HepG2 (cell line): ENCODE measurements around the gene CPB2. TPM values are rescaled to one million over a fixed set of nuclear protein-coding genes. Genes with fewer than 3 reads are reported as not detected.

Source experiments
- ATAC-seq: fragments of 200-7000 bp; cut with Tn5 transposase; 3 replicates; pipeline ENCODE4 v1.9.1; 2020; ENCODE audit warnings: mild to moderate bottlenecking, moderate library complexity
- BruUV-seq: library from RNA; stranded (reverse); fragments of 400-500 nt; replicated peaks from 2 replicates; lab custom pipeline; 2021; lab: Mats Ljungman, UMichigan
- CTCF ChIA-PET: fragments of 300-600 bp; formaldehyde crosslinking; extraction: SDS; loops from one replicate; lab custom pipeline; 2021; ENCODE audit warnings: low total read pairs, inconsistent platforms, low intra/inter-chr PET ratio; lab: Yijun Ruan, JAX
- POLR2A ChIA-PET: fragments of 350-600 bp; sonication (Branson Sonifier 250); formaldehyde crosslinking; loops from one replicate; lab custom pipeline; 2020; ENCODE audit warnings: antibody characterized with exemption, inconsistent platforms; lab: Yijun Ruan, JAX
- DNase-seq: peaks from one replicate; pipeline ENCODE4 v3.0.0-alpha.2; 2015; ENCODE audit warnings: low spot score
- FAIRE-seq: peaks from 3 replicates; lab custom pipeline; 2011; peaks lifted over from hg19 to GRCh38; lab: Jason Lieb, UNC
- H2AFZ ChIP-seq: one replicate; pipeline ENCODE4 v1.6.1; 2011; ENCODE audit warnings: low read length, inconsistent platforms
- H3K27ac ChIP-seq: fragments of 300-600 bp; 3 replicates; pipeline ENCODE4 v1.8.0; 2011; ENCODE audit warnings: mixed run types, mild to moderate bottlenecking, mixed read lengths, low read length, inconsistent platforms; ENCODE audit not compliant: insufficient read depth; ENCODE audit errors: extremely low read length
- H3K27me3 ChIP-seq, 2 experiments: fragments of 200-600 bp in 1 of 2; 2 replicates in 1 of 2; 3 replicates in 1 of 2; pipeline versions ENCODE4 v1.6.0 to v1.8.0; 2011; ENCODE audit warnings: low read length in 2 of 2, mild to moderate bottlenecking in 2 of 2, moderate library complexity in 2 of 2, inconsistent platforms in 1 of 2; ENCODE audit not compliant: insufficient read depth in 2 of 2, control insufficient read depth in 1 of 2
- H3K36me3 ChIP-seq, 2 experiments: fragments of 200-600 bp in 1 of 2; replicated peaks in 1 of 2; 2 replicates in 1 of 2; 3 replicates in 1 of 2; pipeline versions ENCODE4 v1.5.1 to v1.8.0; 2011; ENCODE audit warnings: low read length in 2 of 2, inconsistent platforms in 1 of 2; ENCODE audit not compliant: insufficient read depth in 2 of 2, control insufficient read depth in 1 of 2
- H3K4me1 ChIP-seq: 2 replicates; pipeline ENCODE4 v1.5.1; 2012; ENCODE audit warnings: low read length, inconsistent platforms; ENCODE audit not compliant: insufficient read depth
- H3K4me2 ChIP-seq: 2 replicates; pipeline ENCODE4 v1.6.0; 2011; ENCODE audit warnings: low read depth, low read length, inconsistent platforms
- H3K4me3 ChIP-seq, 3 experiments: fragments of 200-600 bp in 1 of 3; sonication (generic), shearing (Covaris generic) in 1 of 3; replicated peaks in 1 of 3; 2 replicates each; pipeline ENCODE4 v1.5.1; 2011 to 2016; ENCODE audit warnings: low read length in 3 of 3, inconsistent platforms in 2 of 3, low read depth in 2 of 3, mild to moderate bottlenecking in 2 of 3, control low read depth in 1 of 3, mixed read lengths in 1 of 3; ENCODE audit not compliant: insufficient read depth in 1 of 3
- H3K79me2 ChIP-seq: one replicate; pipeline ENCODE4 v1.6.1; 2011; ENCODE audit warnings: low read length, inconsistent platforms; ENCODE audit not compliant: insufficient read depth
- H3K9ac ChIP-seq: 2 replicates; pipeline ENCODE4 v1.6.0; 2011; ENCODE audit warnings: mild to moderate bottlenecking, low read depth, low read length, inconsistent platforms; ENCODE audit not compliant: insufficient read depth
- H3K9me3 ChIP-seq: 2 replicates; pipeline ENCODE4 v1.5.1; 2012; ENCODE audit warnings: mild to moderate bottlenecking, low read length
- H4K20me1 ChIP-seq: 2 replicates; pipeline ENCODE4 v1.6.0; 2011; ENCODE audit warnings: inconsistent platforms, mild to moderate bottlenecking, low read length, moderate library complexity; ENCODE audit not compliant: insufficient read depth
- FIP1L1 ChIP-seq: fragments of 200-400 bp; formaldehyde crosslinking; IDR thresholded peaks from 2 replicates; pipeline ENCODE4 v1.6.1; 2018; ENCODE audit warnings: low read depth, mild to moderate bottlenecking, low read length, moderate library complexity, borderline replicate concordance; ENCODE audit not compliant: insufficient read depth
- FOXO1 ChIP-seq: sonication (generic); formaldehyde crosslinking; IDR thresholded peaks from 2 replicates; pipeline ENCODE4 v1.4.0; 2020; ENCODE audit warnings: missing genetic modification reagents
- HNF1B ChIP-seq: sonication (generic); formaldehyde crosslinking; IDR thresholded peaks from 2 replicates; pipeline ENCODE4 v1.5.1; 2020; ENCODE audit warnings: mild to moderate bottlenecking, moderate library complexity, missing genetic modification reagents
- JDP2 ChIP-seq: sonication (generic); formaldehyde crosslinking; IDR thresholded peaks from 2 replicates; pipeline ENCODE4 v1.8.1; 2022; ENCODE audit warnings: missing genetic modification reagents, borderline replicate concordance
- MTF2 ChIP-seq: sonication (generic); formaldehyde crosslinking; IDR thresholded peaks from 2 replicates; pipeline ENCODE4 v1.5.0; 2020; ENCODE audit warnings: missing genetic modification reagents, borderline replicate concordance
- NPAS2 ChIP-seq: sonication (generic); formaldehyde crosslinking; IDR thresholded peaks from 2 replicates; pipeline ENCODE4 v1.8.0; 2022; ENCODE audit warnings: mild to moderate bottlenecking, missing genetic modification reagents, borderline replicate concordance
- ZNF33B ChIP-seq: sonication (generic); formaldehyde crosslinking; IDR thresholded peaks from 2 replicates; pipeline ENCODE4 v1.5.1; 2020; ENCODE audit warnings: mild to moderate bottlenecking, missing genetic modification reagents
- ZNF547 ChIP-seq: sonication (generic); formaldehyde crosslinking; IDR thresholded peaks from 2 replicates; pipeline ENCODE4 v1.5.1; 2020; ENCODE audit warnings: mild to moderate bottlenecking, missing genetic modification reagents
- ZNF737 ChIP-seq: sonication (generic); formaldehyde crosslinking; IDR thresholded peaks from 2 replicates; pipeline ENCODE4 v1.5.0; 2020; ENCODE audit warnings: missing genetic modification reagents, mild to moderate bottlenecking, borderline replicate concordance
- ZNF850 ChIP-seq: sonication (generic); formaldehyde crosslinking; conservative IDR thresholded peaks from 2 replicates; pipeline ENCODE4 v1.9.0; 2021; ENCODE audit warnings: mild to moderate bottlenecking, missing genetic modification reagents
- WGBS: methylation state at CpG from one replicate; pipeline ENCODE4 v1.1.6; 2017; ENCODE audit warnings: low lambda C conversion rate; 5-methylcytosine and 5-hydroxymethylcytosine counted together
- in situ Hi-C: cut with HindIII; loops from 2 replicates; pipeline ENCODE4 v1.10.0; 2017; ENCODE audit warnings: low pct_unique_long_range_greater_than_20kb; ENCODE audit not compliant: extremely low pct_ligation_motif_present
- intact Hi-C: fragments of 100-400 bp; cut with micrococcal nuclease; formaldehyde crosslinking; loops from one replicate; pipeline ENCODE4 v1.10.0; 2022; ENCODE audit not compliant: unreplicated experiment
- polyA plus RNA-seq, 8 experiments: library from polyadenylated mRNA; depleted of rRNA in 3 of 8; stranded (reverse) in 7 of 8; unstranded in 1 of 8; fragments of >200 nt; fragmentation: Illumina TruSeq in 4 of 8; extraction: Trizol in 4 of 8; gene quantifications; 2 replicates each; pipeline versions ENCODE4 v1.2.1 to v1.2.3, GENCODE V29; 2011 to 2016; ENCODE audit warnings: low read depth in 4 of 8, missing spikeins in 1 of 8, mixed read lengths in 1 of 8; ENCODE audit not compliant: insufficient read depth in 1 of 8
- total RNA-seq, 5 experiments: library from RNA; depleted of rRNA; stranded (reverse); fragments of >200 nt; fragmentation: Illumina TruSeq; extraction: Trizol; gene quantifications; 2 replicates each; pipeline ENCODE4 v1.2.3, GENCODE V29; 2016; ENCODE audit warnings: low read depth in 1 of 5

The CPB2 gene
- total and polyA plus RNA-seq, 2 of the 13 experiments (the other 11 are each of a cell fraction or from before 2014, with no cell fraction given) = 125 to 140 TPM

GRCh38 chr13:46137627-46138317 lies 32.9 kb upstream of the CPB2 start:
- peaks cover 68% of the 10 kb centered on the region for H3K4me1 ChIP-seq
- no peak for FAIRE-seq
- TF ChIP-seq HNF1B = no peak
- no peak for TF ChIP-seq FOXO1 (CRISPR knock-in tag)
- TF ChIP-seq ZNF547 (CRISPR knock-in tag) = no peak
- no peak for TF ChIP-seq ZNF33B (CRISPR knock-in tag)
- TF ChIP-seq NPAS2 (CRISPR knock-in tag) = no peak
- no peak for TF ChIP-seq MTF2
- no peak for TF ChIP-seq ZNF737 (CRISPR knock-in tag)
- TF ChIP-seq JDP2 (CRISPR knock-in tag) = no peak
- TF ChIP-seq ZNF850 (CRISPR knock-in tag) = no peak
- TF ChIP-seq FIP1L1 = no peak
- TF ChIP-seq, all 625 proteins: peak for 0
- POLR2A ChIA-PET = no interaction called here
- no peaks in the 10 kb centered on the region for H3K9me3 ChIP-seq
- ATAC-seq = no peak
- H3K27me3 ChIP-seq = no peaks in the 10 kb centered on the region
- H3K4me2 ChIP-seq = no peak overlapping the region
- no peaks in the 10 kb centered on the region for H3K36me3 ChIP-seq
- H4K20me1 ChIP-seq = no peaks in the 10 kb centered on the region
- CTCF ChIA-PET = no interaction called here
- H2AFZ ChIP-seq = no peak overlapping the region
- H3K79me2 ChIP-seq = no peaks in the 10 kb centered on the region
- no TSS peak for BruUV-seq
- no peak for DNase-seq
- intact Hi-C loops = no loop called here
- H3K27ac ChIP-seq = no peak overlapping the region
- H3K4me3 ChIP-seq = no peak overlapping the region
- no peak overlapping the region for H3K9ac ChIP-seq
- in situ Hi-C loops = no loop called here
- WGBS = 82% methylated on average over 2 of the region's 2 CpGs
